Mesenchymal stem cell (in vitro differentiated cells and primary cell): ENCODE results near the gene ZDHHC6.
"Not testable (repeated sequence)": the region's sequence is repeated elsewhere in the genome, so short reads cannot be mapped to it uniquely, and the experiment has no call there.

Experiments used
- DNase-seq: peaks from one replicate; pipeline ENCODE4 v3.0.0-alpha.2; 2013
- H2AFZ ChIP-seq: one replicate; pipeline ENCODE4 v1.6.1; 2013; ENCODE audit warnings: low read depth, mild to moderate bottlenecking, control low read depth, inconsistent platforms, low read length, moderate library complexity
- H2AK5ac ChIP-seq: 2 replicates; pipeline ENCODE4 v1.6.1; 2013; ENCODE audit warnings: low read length, moderate library complexity, mild to moderate bottlenecking, inconsistent platforms; ENCODE audit not compliant: severe bottlenecking
- H2BK120ac ChIP-seq: one replicate; pipeline ENCODE4 v1.6.1; 2013; ENCODE audit warnings: low read depth, mild to moderate bottlenecking, inconsistent platforms, low read length, moderate library complexity
- H2BK12ac ChIP-seq, 2 experiments: one replicate each; pipeline ENCODE4 v1.6.1; 2013; ENCODE audit warnings: inconsistent platforms in 2 of 2, low read length in 2 of 2, mild to moderate bottlenecking in 2 of 2, moderate library complexity in 2 of 2, control low read depth in 1 of 2
- H2BK15ac ChIP-seq: one replicate; pipeline ENCODE4 v1.6.1; 2013; ENCODE audit warnings: mild to moderate bottlenecking, low read depth, inconsistent platforms; ENCODE audit not compliant: poor library complexity, severe bottlenecking
- H2BK5ac ChIP-seq: 2 replicates; pipeline ENCODE4 v1.6.1; 2013; ENCODE audit warnings: low read depth, mild to moderate bottlenecking, low read length, control low read depth, inconsistent platforms; ENCODE audit not compliant: poor library complexity, severe bottlenecking
- H3K14ac ChIP-seq, 2 experiments: one replicate each; pipeline ENCODE4 v1.6.1; 2013; ENCODE audit warnings: inconsistent platforms in 2 of 2, low read length in 2 of 2, control low read depth in 1 of 2, mild to moderate bottlenecking in 1 of 2, moderate library complexity in 1 of 2
- H3K18ac ChIP-seq, 2 experiments: one replicate each; pipeline ENCODE4 v1.6.1; 2013; ENCODE audit warnings: inconsistent platforms in 2 of 2, low read length in 2 of 2, control low read depth in 1 of 2, low read depth in 1 of 2, mild to moderate bottlenecking in 1 of 2
- H3K23ac ChIP-seq, 2 experiments: one replicate each; pipeline ENCODE4 v1.6.1; 2013; ENCODE audit warnings: inconsistent platforms in 2 of 2, low read length in 2 of 2, mild to moderate bottlenecking in 2 of 2, moderate library complexity in 2 of 2, control low read depth in 1 of 2
- H3K27ac ChIP-seq: 2 replicates; pipeline ENCODE4 v1.5.1; 2013; ENCODE audit warnings: mild to moderate bottlenecking, moderate library complexity, low read length, control low read depth, inconsistent platforms; ENCODE audit not compliant: poor library complexity, severe bottlenecking
- H3K27me3 ChIP-seq, 2 experiments: 2 replicates each; pipeline versions ENCODE4 v1.6.1 to v1.7.0; 2013; ENCODE audit warnings: low read length in 2 of 2, mild to moderate bottlenecking in 2 of 2, moderate library complexity in 2 of 2, control low read depth in 1 of 2, inconsistent platforms in 1 of 2; ENCODE audit not compliant: control insufficient read depth in 1 of 2, insufficient read depth in 1 of 2
- H3K36me3 ChIP-seq, 2 experiments: 2 replicates each; pipeline versions ENCODE4 v1.6.1 to v1.7.0; 2013; ENCODE audit warnings: low read length in 2 of 2, control low read depth in 1 of 2, inconsistent platforms in 1 of 2, low read depth in 1 of 2, mild to moderate bottlenecking in 1 of 2; ENCODE audit not compliant: insufficient read depth in 2 of 2, control insufficient read depth in 1 of 2
- H3K4ac ChIP-seq, 2 experiments: one replicate each; pipeline ENCODE4 v1.6.1; 2013; ENCODE audit warnings: inconsistent platforms in 2 of 2, low read length in 2 of 2, mild to moderate bottlenecking in 2 of 2, moderate library complexity in 2 of 2, control low read depth in 1 of 2, low read depth in 1 of 2
- H3K4me1 ChIP-seq: 2 replicates; pipeline ENCODE4 v1.6.1; 2013; ENCODE audit warnings: low read depth, low read length, control low read depth; ENCODE audit not compliant: control insufficient read depth, insufficient read depth
- H3K4me2 ChIP-seq: 2 replicates; pipeline ENCODE4 v1.6.1; 2013; ENCODE audit warnings: low read length, mild to moderate bottlenecking, inconsistent platforms; ENCODE audit not compliant: poor library complexity, severe bottlenecking
- H3K4me3 ChIP-seq, 2 experiments: 2 replicates each; pipeline versions ENCODE4 v1.5.1 to v1.7.0; 2013; ENCODE audit warnings: low read length in 2 of 2, mild to moderate bottlenecking in 2 of 2, control low read depth in 1 of 2, low read depth in 1 of 2; ENCODE audit not compliant: insufficient read depth in 1 of 2
- H3K79me1 ChIP-seq: replicated peaks from 2 replicates; pipeline ENCODE4 v1.6.1; 2013; ENCODE audit warnings: mild to moderate bottlenecking, control low read depth, low read length, inconsistent platforms; ENCODE audit not compliant: poor library complexity, severe bottlenecking
- H3K9ac ChIP-seq: 2 replicates; pipeline ENCODE4 v1.7.0; 2013; ENCODE audit warnings: mild to moderate bottlenecking, low read length, moderate library complexity
- H3K9me3 ChIP-seq: 2 replicates; pipeline ENCODE4 v1.7.0; 2013; ENCODE audit warnings: mild to moderate bottlenecking, low read length; ENCODE audit not compliant: control insufficient read depth
- H4K8ac ChIP-seq: one replicate; pipeline ENCODE4 v1.6.1; 2013; ENCODE audit warnings: inconsistent platforms, mild to moderate bottlenecking, low read length, moderate library complexity
- H4K91ac ChIP-seq: one replicate; pipeline ENCODE4 v1.6.1; 2013; ENCODE audit warnings: mild to moderate bottlenecking, low read length, inconsistent platforms
- WGBS: methylation state at CpG from one replicate; pipeline ENCODE4 v1.1.7; 2013; ENCODE audit warnings: mixed read lengths; 5-methylcytosine and 5-hydroxymethylcytosine counted together

ZDHHC6 gene

GRCh38 chr10:112388548-112388947 lies 58.2 kb downstream of the ZDHHC6 start:
- H4K8ac ChIP-seq, result no peak overlapping the region
- no peak overlapping the region for H2BK12ac ChIP-seq
- H3K27ac ChIP-seq, result no peak overlapping the region
- DNase-seq, result no peak
- H3K23ac ChIP-seq, result no peak overlapping the region
- H3K4me1 ChIP-seq, result peaks cover 3% of the 10 kb centered on the region
- H3K4me3 ChIP-seq, result no peak overlapping the region
- H4K91ac ChIP-seq, result no peak overlapping the region
- no peaks in the 10 kb centered on the region for H3K79me1 ChIP-seq
- WGBS, result 80% methylated on average over 1 of the region's 2 CpGs
- no peak overlapping the region for H2AFZ ChIP-seq
- no peak overlapping the region for H3K9ac ChIP-seq
- H2BK120ac ChIP-seq, result no peak overlapping the region
- H2BK15ac ChIP-seq, result no peak overlapping the region
- no peaks in the 10 kb centered on the region for H3K36me3 ChIP-seq
- H3K18ac ChIP-seq, result no peak overlapping the region
- no peaks in the 10 kb centered on the region for H3K9me3 ChIP-seq
- no peak overlapping the region for H3K4me2 ChIP-seq
- H2BK5ac ChIP-seq, result no peak overlapping the region
- no peak overlapping the region for H3K4ac ChIP-seq
- H2AK5ac ChIP-seq, result no peak overlapping the region
- no peaks in the 10 kb centered on the region for H3K27me3 ChIP-seq
- H3K14ac ChIP-seq, result no peak overlapping the region

GRCh38 chr10:112388056-112388455 lies 58.7 kb downstream of the ZDHHC6 start:
- not testable (repeated sequence) for H3K27ac ChIP-seq, H2AFZ ChIP-seq, H3K36me3 ChIP-seq, H2BK12ac ChIP-seq, H3K4me1 ChIP-seq, H2AK5ac ChIP-seq, H3K18ac ChIP-seq, H3K23ac ChIP-seq, H2BK120ac ChIP-seq, H3K27me3 ChIP-seq, H3K9me3 ChIP-seq, H3K4me2 ChIP-seq, H4K8ac ChIP-seq, DNase-seq, H3K4ac ChIP-seq, H3K14ac ChIP-seq, H3K9ac ChIP-seq, H2BK5ac ChIP-seq, H4K91ac ChIP-seq, H2BK15ac ChIP-seq, H3K79me1 ChIP-seq, H3K4me3 ChIP-seq
- WGBS, result 88% methylated on average over 7 of the region's 7 CpGs

- no peak overlapping the region for H3K18ac ChIP-seq
- H3K4me1 ChIP-seq, result peaks cover 3% of the 10 kb centered on the region
- H2BK15ac ChIP-seq, result no peak overlapping the region
- DNase-seq, result no peak
- H3K27ac ChIP-seq, result no peak overlapping the region
- no peak overlapping the region for H2BK12ac ChIP-seq
- H3K27me3 ChIP-seq, result no peaks in the 10 kb centered on the region
- H2AK5ac ChIP-seq, result no peak overlapping the region
- no peak overlapping the region for H3K14ac ChIP-seq
- no peak overlapping the region for H2BK120ac ChIP-seq
- no peak overlapping the region for H2BK5ac ChIP-seq
- H3K4me3 ChIP-seq, result no peak overlapping the region
- H4K8ac ChIP-seq, result no peak overlapping the region
- no peaks in the 10 kb centered on the region for H3K79me1 ChIP-seq
- no peaks in the 10 kb centered on the region for H3K36me3 ChIP-seq
- no peak overlapping the region for H4K91ac ChIP-seq
- no peaks in the 10 kb centered on the region for H3K9me3 ChIP-seq
- H2AFZ ChIP-seq, result no peak overlapping the region
- H3K9ac ChIP-seq, result no peak overlapping the region
- no peak overlapping the region for H3K4me2 ChIP-seq
- H3K23ac ChIP-seq, result no peak overlapping the region
- WGBS, result 93% methylated on average over 4 of the region's 4 CpGs
- H3K4ac ChIP-seq, result no peak overlapping the region
These were observed 61.5 kb downstream of the ZDHHC6 start for GRCh38 chr10:112385201-112385600.

GRCh38 chr10:112384141-112384540 lies 62.6 kb downstream of the ZDHHC6 start:
- H3K4me3 ChIP-seq, result no peak overlapping the region

More at GRCh38 chr10:112384141-112384540, 62.6 kb downstream of the ZDHHC6 start:
- Histone ChIP-seq H3K9me3 (no peaks in the 10 kb centered on the region), H2BK120ac (no peak overlapping the region), H4K91ac (no peak overlapping the region), H2BK15ac (no peak overlapping the region), H3K4ac (no peak overlapping the region), H4K8ac (no peak overlapping the region), H3K27me3 (no peaks in the 10 kb centered on the region), H3K18ac (no peak overlapping the region), H3K9ac (no peak overlapping the region), H3K79me1 (no peaks in the 10 kb centered on the region), H3K14ac (no peak overlapping the region), H3K4me2 (no peak overlapping the region), H2BK12ac (no peak overlapping the region), H2AK5ac (no peak overlapping the region), H2BK5ac (no peak overlapping the region), H2AFZ (no peak overlapping the region), H3K27ac (no peak overlapping the region), H3K36me3 (no peaks in the 10 kb centered on the region), H3K23ac (no peak overlapping the region), H3K4me1 (peaks cover under 1% of the 10 kb centered on the region)
- DNase-seq, result no peak
- WGBS, result 90% methylated on average over 2 of the region's 2 CpGs
